ENCODE measurements around the gene ANO7.
"Not testable (repeated sequence)": the region's sequence is repeated elsewhere in the genome, so short reads cannot be mapped to it uniquely, and the experiment has no call there.

Gene ANO7

GRCh38 chr2:241190291-241190981, 2.0 kb downstream of the ANO7 start:
- no peak for DNase-seq

GRCh38 chr2:241191081-241191480, 2.6 kb downstream of the ANO7 start:
- DNase-seq, result no peak

- no peak for DNase-seq
Measured at GRCh38 chr2:241193271-241193670, 4.8 kb downstream of the ANO7 start.

- no peak for DNase-seq
Measured at GRCh38 chr2:241194811-241195210, 6.3 kb downstream of the ANO7 start.

- no peak for DNase-seq
Measured at GRCh38 chr2:241195506-241196130, 7.1 kb downstream of the ANO7 start.

- DNase-seq, result not testable (repeated sequence)
Measured at GRCh38 chr2:241197246-241197645, 8.8 kb downstream of the ANO7 start.

- DNase-seq, result no peak
Measured at GRCh38 chr2:241197947-241198346, 9.5 kb downstream of the ANO7 start.

GRCh38 chr2:241198381-241199279, 10.2 kb downstream of the ANO7 start:
- no peak for DNase-seq

GRCh38 chr2:241199286-241199685, 10.8 kb downstream of the ANO7 start:
- DNase-seq, result no peak

GRCh38 chr2:241199897-241200821, 11.7 kb downstream of the ANO7 start:
- no peak for DNase-seq

- no peak for DNase-seq
Measured at GRCh38 chr2:241200822-241201395, 12.4 kb downstream of the ANO7 start.

- no peak for DNase-seq
Measured at GRCh38 chr2:241201445-241202267, 13.2 kb downstream of the ANO7 start.

GRCh38 chr2:241202268-241202585, 13.8 kb downstream of the ANO7 start:
- no peak for DNase-seq

- no peak for DNase-seq
Measured at GRCh38 chr2:241202681-241203080, 14.2 kb downstream of the ANO7 start.

- no peak for DNase-seq
Measured at GRCh38 chr2:241203218-241204009, 14.9 kb downstream of the ANO7 start.

GRCh38 chr2:241204010-241204384, 15.5 kb downstream of the ANO7 start:
- no peak for DNase-seq

GRCh38 chr2:241204490-241204889, 16.0 kb downstream of the ANO7 start:
- DNase-seq, result no peak

- no peak for DNase-seq
Measured at GRCh38 chr2:241205086-241205485, 16.6 kb downstream of the ANO7 start.

GRCh38 chr2:241207151-241207550, 18.7 kb downstream of the ANO7 start:
- DNase-seq, result no peak

- DNase-seq, result no peak
Measured at GRCh38 chr2:241207641-241208040, 19.2 kb downstream of the ANO7 start.

GRCh38 chr2:241208058-241208457, 19.6 kb downstream of the ANO7 start:
- DNase-seq, result no peak
